ENCODE data around the gene RAET1G. TPM values are rescaled to one million over a fixed set of nuclear protein-coding genes. Genes with fewer than 3 reads are reported as not detected.

RAET1G gene
- total RNA-seq, 2 experiments from 2014 or later: not detected

GRCh38 chr6:149884215-149884614 lies 38.7 kb downstream of the RAET1G start:
- POLR2A ChIA-PET: no interaction called here
- Mint-ChIP-seq H3K36me3 (no peaks in the 10 kb centered on the region), H3K9me3 (no peaks in the 10 kb centered on the region), H3K27me3 (peaks cover 36% of the 10 kb centered on the region), H3K4me1 (peaks cover 2% of the 10 kb centered on the region), H3K27ac (no peak overlapping the region), H3K4me3 (no peak overlapping the region)
- ATAC-seq (ENCODE audit: low read depth) (no peak), DNase-seq (no peak)

GRCh38 chr6:149881860-149882259 lies 41.1 kb downstream of the RAET1G start:
- Mint-ChIP-seq H3K9me3 (no peaks in the 10 kb centered on the region), H3K27ac (no peak overlapping the region), H3K27me3 (peaks cover 52% of the 10 kb centered on the region), H3K36me3 (no peaks in the 10 kb centered on the region), H3K4me1 (peaks cover 2% of the 10 kb centered on the region), H3K4me3 (no peak overlapping the region)
- POLR2A ChIA-PET: no interaction called here
- DNase-seq (no peak), ATAC-seq (ENCODE audit: low read depth) (no peak)

DNA sequence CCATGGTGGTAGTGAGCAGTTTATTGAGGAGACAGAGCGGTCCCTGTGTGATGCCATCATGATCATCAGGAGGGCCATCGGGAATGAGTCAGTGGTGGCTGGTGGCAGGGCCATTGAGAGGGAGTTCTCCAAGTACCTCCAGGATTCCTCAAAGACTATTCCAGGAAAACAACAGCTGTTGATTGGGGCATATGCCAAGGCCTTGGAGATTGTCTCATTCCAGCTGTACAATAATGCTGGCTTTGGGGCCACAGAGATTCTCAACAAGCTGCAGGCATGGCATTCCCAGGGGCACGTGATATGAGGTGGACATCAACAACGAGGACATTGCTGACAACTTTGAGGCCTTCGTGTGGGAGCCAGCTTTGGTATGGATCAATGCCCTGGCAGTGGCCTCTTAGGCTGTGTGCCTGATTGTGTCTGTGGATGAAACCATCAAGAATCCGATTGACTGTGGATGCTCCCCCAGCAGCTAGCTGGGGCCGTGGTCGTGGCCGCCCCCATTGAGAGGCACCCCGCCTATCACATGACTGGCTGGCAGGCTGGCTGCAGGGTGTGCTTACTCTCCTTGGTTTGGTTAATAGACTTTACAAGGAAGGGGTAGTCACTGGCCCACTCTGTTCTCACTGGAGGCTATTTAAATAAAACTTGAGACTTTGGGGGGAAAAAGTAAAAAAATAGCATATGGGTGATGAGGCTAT lies 41.7 kb downstream of the RAET1G start:
- Mint-ChIP-seq H3K4me3 (no peak overlapping the region), H3K27ac (no peak overlapping the region), H3K4me1 (no peaks in the 10 kb centered on the region), H3K9me3 (no peaks in the 10 kb centered on the region), H3K36me3 (no peaks in the 10 kb centered on the region), H3K27me3 (peaks cover 55% of the 10 kb centered on the region)
- DNase-seq (no peak), ATAC-seq (ENCODE audit: low read depth) (no peak)
- POLR2A ChIA-PET: no interaction called here

DNA sequence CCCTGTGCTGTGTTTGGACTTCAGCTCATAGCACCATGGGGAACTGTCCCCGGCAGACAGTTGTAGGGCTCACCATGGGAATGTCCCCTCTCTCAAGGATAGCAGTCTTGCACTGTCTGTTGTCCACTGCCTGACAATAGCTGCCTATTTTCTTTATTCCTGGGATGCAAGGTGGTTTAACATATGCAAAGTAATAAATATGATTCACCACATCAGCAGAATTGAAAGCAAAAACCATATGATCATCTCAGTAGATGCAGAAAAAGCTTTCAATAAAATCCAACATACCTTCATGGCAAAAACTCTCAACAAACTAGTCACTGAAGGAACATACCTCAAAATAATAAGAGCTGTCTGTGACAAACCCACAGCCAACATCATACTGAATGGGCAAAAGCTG lies 45.3 kb downstream of the RAET1G start:
- ATAC-seq (ENCODE audit: low read depth) (no peak), DNase-seq (no peak)
- Mint-ChIP-seq H3K27me3 (peaks cover 60% of the 10 kb centered on the region), H3K4me3 (no peak overlapping the region), H3K36me3 (no peaks in the 10 kb centered on the region), H3K4me1 (no peaks in the 10 kb centered on the region), H3K9me3 (no peaks in the 10 kb centered on the region), H3K27ac (no peak overlapping the region)
- POLR2A ChIA-PET: no interaction called here

GRCh38 chr6:149876241-149876933 lies 46.5 kb downstream of the RAET1G start:
- no peak for DNase-seq
- H3K9me3 Mint-ChIP-seq: peaks cover 3% of the 10 kb centered on the region
- H3K4me1 Mint-ChIP-seq: no peaks in the 10 kb centered on the region
- H3K27me3 Mint-ChIP-seq: peaks cover 62% of the 10 kb centered on the region
- no peak for ATAC-seq (ENCODE audit: low read depth)
- H3K27ac Mint-ChIP-seq: no peak overlapping the region
- no peaks in the 10 kb centered on the region for H3K36me3 Mint-ChIP-seq
- POLR2A ChIA-PET: no interaction called here
- no peak overlapping the region for H3K4me3 Mint-ChIP-seq

GRCh38 chr6:149872233-149872632 lies 50.7 kb downstream of the RAET1G start:
- Mint-ChIP-seq H3K27ac (no peak overlapping the region), H3K9me3 (peaks cover 3% of the 10 kb centered on the region), H3K36me3 (no peaks in the 10 kb centered on the region), H3K27me3 (peaks cover 36% of the 10 kb centered on the region), H3K4me3 (no peak overlapping the region), H3K4me1 (no peaks in the 10 kb centered on the region)
- DNase-seq (no peak), ATAC-seq (ENCODE audit: low read depth) (no peak)
- POLR2A ChIA-PET: no interaction called here

- Mint-ChIP-seq H3K4me3 (no peak overlapping the region), H3K27me3 (peaks cover 29% of the 10 kb centered on the region), H3K36me3 (no peaks in the 10 kb centered on the region), H3K9me3 (peaks cover 3% of the 10 kb centered on the region), H3K4me1 (no peaks in the 10 kb centered on the region), H3K27ac (no peak overlapping the region)
- no peak for ATAC-seq (ENCODE audit: low read depth)
- POLR2A ChIA-PET: no interaction called here
- no peak for DNase-seq
These were observed 51.7 kb downstream of the RAET1G start for GRCh38 chr6:149871182-149871581.

- Mint-ChIP-seq H3K9me3 (peaks cover 3% of the 10 kb centered on the region), H3K4me1 (no peaks in the 10 kb centered on the region), H3K36me3 (no peaks in the 10 kb centered on the region), H3K4me3 (no peak overlapping the region), H3K27ac (no peak overlapping the region), H3K27me3 (peaks cover 29% of the 10 kb centered on the region)
- DNase-seq: no peak
- POLR2A ChIA-PET: no interaction called here
- no peak for ATAC-seq (ENCODE audit: low read depth)
These were observed 53.5 kb downstream of the RAET1G start for GRCh38 chr6:149869275-149869892.

DNA sequence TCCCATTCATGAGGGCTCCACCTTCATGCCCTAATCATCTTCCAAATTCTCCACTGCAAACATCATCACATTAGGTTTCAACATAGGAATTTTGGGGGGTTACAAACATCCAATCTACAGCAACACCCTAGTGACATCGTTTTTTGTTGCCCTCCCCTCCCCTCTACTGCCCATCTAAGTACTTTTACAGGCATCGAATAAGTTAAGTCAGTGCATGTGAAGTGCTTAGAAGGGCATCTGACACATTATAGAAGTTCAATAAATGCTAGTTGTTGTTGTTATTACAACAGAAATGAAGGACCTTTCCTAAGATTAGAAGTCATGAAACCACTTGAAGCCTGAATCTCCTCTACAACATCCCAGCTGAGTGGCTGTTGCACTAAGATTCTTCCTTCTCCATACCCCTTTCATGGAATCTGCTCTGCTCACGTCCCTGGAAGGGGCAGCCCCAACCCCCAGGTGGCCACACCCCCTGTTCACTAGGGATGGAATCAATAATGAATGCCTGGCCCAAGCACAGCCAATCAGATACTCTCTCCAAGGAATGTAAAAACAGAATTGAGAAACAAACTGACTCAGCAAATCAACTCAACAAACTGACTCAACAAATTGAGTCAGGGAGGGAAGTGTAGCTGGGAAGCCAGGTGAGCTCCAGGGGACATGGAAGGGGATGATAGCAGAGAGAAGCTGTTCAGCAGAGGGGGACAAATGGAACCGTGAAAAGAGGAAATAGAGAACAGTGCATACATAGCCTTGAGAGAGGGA lies 54.9 kb downstream of the RAET1G start:
- Mint-ChIP-seq H3K36me3 (no peaks in the 10 kb centered on the region), H3K9me3 (peaks cover 3% of the 10 kb centered on the region), H3K4me1 (peaks cover under 1% of the 10 kb centered on the region), H3K4me3 (no peak overlapping the region), H3K27me3 (peaks cover 18% of the 10 kb centered on the region), H3K27ac (no peak overlapping the region)
- ATAC-seq (ENCODE audit: low read depth) (no peak), DNase-seq (no peak)
- POLR2A ChIA-PET: no interaction called here

Other genes with a start within 250 kb of the RAET1G start
- 10 to 100 TPM; 37.7 to 38.5 TPM for gene LATS1, start 205.0 kb downstream of the RAET1G start, total RNA-seq
- 10 to 100 TPM; 61.2 to 67.6 TPM for gene NUP43, start 176.6 kb downstream of the RAET1G start, total RNA-seq
- gene PCMT1, start 173.4 kb downstream of the RAET1G start, total RNA-seq: 10 to 100 TPM; 76.9 to 80.0 TPM
- gene LRP11, start 58.8 kb downstream of the RAET1G start, total RNA-seq: 1 to 10 TPM; 2.3 to 2.7 TPM
- not detected for gene RAET1E, start 25.0 kb downstream of the RAET1G start, total RNA-seq
- under 1 TPM; 0.53 to 0.60 TPM for gene ULBP2, start 18.9 kb upstream of the RAET1G start, total RNA-seq
- gene ULBP1, start 40.8 kb upstream of the RAET1G start, total RNA-seq: under 1 TPM; 0.91 to 0.97 TPM
- not detected for gene RAET1L, start 102.4 kb upstream of the RAET1G start, total RNA-seq
- gene ULBP3, start 146.0 kb upstream of the RAET1G start, total RNA-seq: 1 to 10 TPM in 1 of 2 experiments, under 1 TPM in 1; 0.94 to 1.6 TPM
- gene PPP1R14C, start 219.9 kb upstream of the RAET1G start, total RNA-seq: not detected